SU-DHL-6 (cell line): ENCODE results near the gene PARP1.

ENCODE experiments used
- CTCF ChIP-seq: fragments of 200-600 bp; sonication (generic); IDR thresholded peaks from one replicate; pipeline ENCODE4 v1.5.1; 2017; ENCODE audit warnings: antibody characterized with exemption, mild to moderate bottlenecking, low read length, moderate library complexity; ENCODE audit not compliant: insufficient read depth, poor library complexity, severe bottlenecking
- EZH2phosphoT487 ChIP-seq: fragments of 200-600 bp; sonication (generic), shearing (Covaris generic); conservative IDR thresholded peaks from 2 replicates; pipeline ENCODE4 v1.6.1; 2018; ENCODE audit warnings: mild to moderate bottlenecking, antibody characterized with exemption, low read length, moderate library complexity, mixed read lengths

- TF ChIP-seq CTCF (no peak), EZH2phosphoT487 (no peak)
Measured at GRCh38 chr1:226349801-226350518, 57.9 kb downstream of the PARP1 start.
